KMS-11 (cell line): ENCODE data around the gene SPINK6.

Experiments used
- H2AFZ ChIP-seq: fragments of 200-600 bp; sonication (generic); 2 replicates; pipeline ENCODE4 v1.6.1; 2016; ENCODE audit warnings: antibody characterized with exemption, mixed run types, low read depth
- H3K27ac ChIP-seq: fragments of 200-600 bp; sonication (generic); 2 replicates; pipeline ENCODE4 v1.6.1; 2016; ENCODE audit warnings: mild to moderate bottlenecking, mixed run types
- H3K27me3 ChIP-seq: fragments of 200-600 bp; sonication (generic); 2 replicates; pipeline ENCODE4 v1.6.1; 2017; ENCODE audit warnings: mild to moderate bottlenecking, low read depth, mixed run types, moderate library complexity; ENCODE audit not compliant: insufficient read depth
- H3K36me3 ChIP-seq: fragments of 200-600 bp; sonication (generic); 2 replicates; pipeline ENCODE4 v1.6.1; 2017; ENCODE audit warnings: mild to moderate bottlenecking, mixed run types; ENCODE audit not compliant: insufficient read depth
- H3K4me1 ChIP-seq: fragments of 200-600 bp; sonication (generic); 2 replicates; pipeline ENCODE4 v1.6.1; 2016; ENCODE audit warnings: mild to moderate bottlenecking, low read depth, mixed run types; ENCODE audit not compliant: poor library complexity, severe bottlenecking
- H3K4me2 ChIP-seq: fragments of 200-600 bp; sonication (generic); 2 replicates; pipeline ENCODE4 v1.7.0; 2016; ENCODE audit warnings: mild to moderate bottlenecking, mixed run types
- H3K4me3 ChIP-seq: fragments of 200-600 bp; sonication (generic); IDR thresholded peaks from 2 replicates; pipeline ENCODE4 v1.6.1; 2017; ENCODE audit warnings: low read depth, low read length, mixed read lengths; ENCODE audit not compliant: insufficient read depth
- H3K79me2 ChIP-seq: fragments of 200-600 bp; sonication (generic); 2 replicates; pipeline ENCODE4 v1.6.1; 2016; ENCODE audit warnings: low read depth, mixed run types; ENCODE audit not compliant: insufficient read depth
- H3K9ac ChIP-seq: fragments of 200-600 bp; sonication (generic); 2 replicates; pipeline ENCODE4 v1.6.1; 2016; ENCODE audit warnings: mild to moderate bottlenecking, mixed run types
- H4K20me1 ChIP-seq: fragments of 200-600 bp; sonication (generic); 2 replicates; pipeline ENCODE4 v1.6.1; 2016; ENCODE audit warnings: mild to moderate bottlenecking, mixed run types; ENCODE audit not compliant: insufficient read depth
- TF ChIP-seq, protein P1 (sequence below): fragments of 200-600 bp; sonication (generic); conservative IDR thresholded peaks from 2 replicates; pipeline ENCODE4 v1.6.1; 2017; ENCODE audit warnings: low read depth, mild to moderate bottlenecking, antibody characterized with exemption, low read length, moderate library complexity, mixed read lengths

The SPINK6 gene

GRCh38 chr5:148255456-148255855 is 52.6 kb downstream of the SPINK6 start:
- Histone ChIP-seq H3K4me1 (no peaks in the 10 kb centered on the region), H3K4me2 (no peak overlapping the region), H3K79me2 (no peaks in the 10 kb centered on the region), H3K27ac (no peak overlapping the region), H4K20me1 (no peaks in the 10 kb centered on the region), H3K9ac (no peak overlapping the region), H3K36me3 (no peaks in the 10 kb centered on the region), H2AFZ (no peak overlapping the region), H3K27me3 (no peaks in the 10 kb centered on the region), H3K4me3 (no peak overlapping the region)
- TF ChIP-seq, protein P1, sequence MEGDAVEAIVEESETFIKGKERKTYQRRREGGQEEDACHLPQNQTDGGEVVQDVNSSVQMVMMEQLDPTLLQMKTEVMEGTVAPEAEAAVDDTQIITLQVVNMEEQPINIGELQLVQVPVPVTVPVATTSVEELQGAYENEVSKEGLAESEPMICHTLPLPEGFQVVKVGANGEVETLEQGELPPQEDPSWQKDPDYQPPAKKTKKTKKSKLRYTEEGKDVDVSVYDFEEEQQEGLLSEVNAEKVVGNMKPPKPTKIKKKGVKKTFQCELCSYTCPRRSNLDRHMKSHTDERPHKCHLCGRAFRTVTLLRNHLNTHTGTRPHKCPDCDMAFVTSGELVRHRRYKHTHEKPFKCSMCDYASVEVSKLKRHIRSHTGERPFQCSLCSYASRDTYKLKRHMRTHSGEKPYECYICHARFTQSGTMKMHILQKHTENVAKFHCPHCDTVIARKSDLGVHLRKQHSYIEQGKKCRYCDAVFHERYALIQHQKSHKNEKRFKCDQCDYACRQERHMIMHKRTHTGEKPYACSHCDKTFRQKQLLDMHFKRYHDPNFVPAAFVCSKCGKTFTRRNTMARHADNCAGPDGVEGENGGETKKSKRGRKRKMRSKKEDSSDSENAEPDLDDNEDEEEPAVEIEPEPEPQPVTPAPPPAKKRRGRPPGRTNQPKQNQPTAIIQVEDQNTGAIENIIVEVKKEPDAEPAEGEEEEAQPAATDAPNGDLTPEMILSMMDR, result no peak

DNA sequence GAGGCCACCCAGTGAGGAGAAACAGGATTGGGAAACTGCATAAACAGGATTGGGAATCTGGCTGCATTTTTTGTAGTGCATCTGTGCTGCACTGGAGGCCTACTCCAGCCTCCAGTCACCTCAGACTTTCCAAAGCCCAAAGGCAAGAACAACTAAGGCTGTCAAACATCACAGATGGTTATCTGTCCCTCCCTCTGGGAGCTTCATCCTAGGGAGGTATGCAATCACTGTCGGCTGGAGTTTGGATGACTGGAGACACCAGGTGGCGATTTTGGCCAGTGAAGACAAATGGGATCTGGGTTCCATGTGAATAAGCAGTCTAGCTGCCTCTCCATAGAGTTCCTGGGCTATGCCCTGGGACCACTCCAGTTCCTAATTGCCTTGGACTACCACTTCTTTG is 56.4 kb downstream of the SPINK6 start:
- no peaks in the 10 kb centered on the region for H3K4me1 ChIP-seq
- no peaks in the 10 kb centered on the region for H3K36me3 ChIP-seq
- TF ChIP-seq, protein P1, result no peak
- H3K27ac ChIP-seq, result no peak overlapping the region
- H3K79me2 ChIP-seq, result no peaks in the 10 kb centered on the region
- H2AFZ ChIP-seq, result no peak overlapping the region
- H3K27me3 ChIP-seq, result no peaks in the 10 kb centered on the region
- H3K9ac ChIP-seq, result no peak overlapping the region
- H3K4me2 ChIP-seq, result no peak overlapping the region
- H4K20me1 ChIP-seq, result no peaks in the 10 kb centered on the region
- no peak overlapping the region for H3K4me3 ChIP-seq

GRCh38 chr5:148261221-148261620 is 58.4 kb downstream of the SPINK6 start:
- Histone ChIP-seq H4K20me1 (no peaks in the 10 kb centered on the region), H2AFZ (no peak overlapping the region), H3K4me1 (no peaks in the 10 kb centered on the region), H3K4me3 (no peak overlapping the region), H3K79me2 (no peaks in the 10 kb centered on the region), H3K36me3 (no peaks in the 10 kb centered on the region), H3K4me2 (no peak overlapping the region), H3K27me3 (no peaks in the 10 kb centered on the region), H3K27ac (no peak overlapping the region), H3K9ac (no peak overlapping the region)
- TF ChIP-seq, protein P1, result no peak
